Activated effector memory CD4-positive, alpha-beta T cell treated with anti-CD3 and anti-CD28 coated beads, Interleukin-2, amount 50 U/mL, for 16 hours (primary cell): ENCODE data around the gene UNG.

Experiments used
- DNase-seq: peaks from one replicate; pipeline ENCODE4 v3.0.0-alpha.2; 2020

Gene UNG

DNA sequence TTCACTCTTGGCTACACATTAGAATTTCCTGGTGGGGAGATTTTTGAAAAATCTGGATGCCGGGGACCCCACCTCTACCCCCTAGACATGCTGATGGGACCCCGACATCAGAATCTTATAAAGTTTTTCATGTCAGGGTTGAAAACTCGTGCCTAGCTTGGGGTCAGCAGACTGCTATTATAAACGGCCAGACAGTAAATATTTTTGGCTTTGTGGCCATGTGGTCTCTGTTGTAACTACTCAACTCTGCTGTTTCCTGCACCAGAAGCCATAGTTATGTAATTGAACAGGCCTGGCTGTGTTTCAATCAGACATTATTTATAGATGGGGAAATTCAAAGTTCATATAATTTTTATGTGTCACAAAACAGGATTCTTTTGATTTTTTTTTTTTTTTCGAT is 60.6 kb downstream of the UNG start:
- no peak for DNase-seq

- no peak for DNase-seq
Measured at GRCh38 chr12:109160433-109160832, 63.0 kb downstream of the UNG start.
